ENCODE results near the gene HIGD2A. TPM values are rescaled to one million over a fixed set of nuclear protein-coding genes. Genes with fewer than 3 reads are reported as not detected.

HIGD2A gene
- total RNA-seq, 1 donor from 2014 or later = 105 TPM

Other genes with a start within 250 kb of the HIGD2A start
- gene SIMC1, start 150.3 kb upstream of the HIGD2A start, total RNA-seq = 30.4 and 31.8 TPM in 2 replicates
- gene KIAA1191, start 27.0 kb upstream of the HIGD2A start, total RNA-seq = 46.4 and 50.0 TPM in 2 replicates
- 6.4 and 6.5 TPM in 2 replicates for gene ARL10, start 23.3 kb upstream of the HIGD2A start, total RNA-seq
- 40.2 and 47.8 TPM in 2 replicates for gene NOP16, start 153 bp upstream of the HIGD2A start, total RNA-seq
- 63.9 and 71.9 TPM in 2 replicates for gene CLTB, start 27.8 kb downstream of the HIGD2A start, total RNA-seq
- gene FAF2, start 59.6 kb downstream of the HIGD2A start, total RNA-seq = 39.2 and 42.5 TPM in 2 replicates
- gene RNF44, start 148.7 kb downstream of the HIGD2A start, total RNA-seq = 105 and 107 TPM in 2 replicates
- gene CDHR2, start 160.6 kb downstream of the HIGD2A start, total RNA-seq = 1.1 and 1.7 TPM in 2 replicates
- 2.1 and 2.4 TPM in 2 replicates for gene GPRIN1, start 221.4 kb downstream of the HIGD2A start, total RNA-seq
- not detected in 2 replicates for gene SNCB, start 241.8 kb downstream of the HIGD2A start, total RNA-seq
- not detected in 2 replicates for gene EIF4E1B, start 241.9 kb downstream of the HIGD2A start, total RNA-seq

Measured in T-helper 2 cell treated with Interferon-gamma antibody and Interleukin-4, amounts not matched to agents 100 ng/mL and 5 ng/mL, for 36 hours (primary cell).